Medulla oblongata (tissue), 1 donor: ENCODE data around the gene MGAT5.

ENCODE experiments used
- DNase-seq: peaks from one replicate; pipeline ENCODE4 v3.0.0-alpha.2; 2015; ENCODE audit errors: extremely low spot score

MGAT5 gene

GRCh38 chr2:134253804-134254203 is at the start of gene MGAT5:
TSS of gene MGAT5 (plus strand) at chr2:134254072. CDS start at chr2:134254404, 332 bp downstream.
- no peak for DNase-seq

- no peak for DNase-seq
Observed at GRCh38 chr2:134205087-134205486, 48.8 kb upstream of the MGAT5 start.

- DNase-seq = peak; percentile 54
Observed at GRCh38 chr2:134206031-134206430, 47.8 kb upstream of the MGAT5 start.

- peak; percentile 20 for DNase-seq
Observed at GRCh38 chr2:134206573-134206972, 47.3 kb upstream of the MGAT5 start.

GRCh38 chr2:134207589-134208209 is 46.2 kb upstream of the MGAT5 start:
- peak; percentile 41 for DNase-seq

- peak; percentile 65 for DNase-seq
Observed at GRCh38 chr2:134208825-134209224, 45.0 kb upstream of the MGAT5 start.

- no peak for DNase-seq
Observed at GRCh38 chr2:134212746-134213145, 41.1 kb upstream of the MGAT5 start.

- DNase-seq = no peak
Observed at GRCh38 chr2:134216152-134216829, 37.6 kb upstream of the MGAT5 start.

- no peak for DNase-seq
Observed at GRCh38 chr2:134217351-134217750, 36.5 kb upstream of the MGAT5 start.

GRCh38 chr2:134217924-134218323 is 35.9 kb upstream of the MGAT5 start:
- no peak for DNase-seq

GRCh38 chr2:134218414-134218813 is 35.5 kb upstream of the MGAT5 start:
- no peak for DNase-seq

GRCh38 chr2:134218930-134219658 is 34.8 kb upstream of the MGAT5 start:
- DNase-seq = peak; percentile 49

- DNase-seq = no peak
Observed at GRCh38 chr2:134220344-134220974, 33.4 kb upstream of the MGAT5 start.

GRCh38 chr2:134224005-134224404 is 29.9 kb upstream of the MGAT5 start:
- no peak for DNase-seq

GRCh38 chr2:134225173-134225572 is 28.7 kb upstream of the MGAT5 start:
- no peak for DNase-seq

- no peak for DNase-seq
Observed at GRCh38 chr2:134225841-134226240, 28.0 kb upstream of the MGAT5 start.

- DNase-seq = no peak
Observed at GRCh38 chr2:134226601-134227000, 27.3 kb upstream of the MGAT5 start.

GRCh38 chr2:134227666-134228065 is 26.2 kb upstream of the MGAT5 start:
- no peak for DNase-seq

GRCh38 chr2:134228493-134228903 is 25.4 kb upstream of the MGAT5 start:
- DNase-seq = no peak

- DNase-seq = no peak
Observed at GRCh38 chr2:134229540-134229939, 24.3 kb upstream of the MGAT5 start.

GRCh38 chr2:134230885-134231284 is 23.0 kb upstream of the MGAT5 start:
- DNase-seq = no peak

- DNase-seq = no peak
Observed at GRCh38 chr2:134231301-134231964, 22.4 kb upstream of the MGAT5 start.
